ENCODE results near the gene HSDL1.

The HSDL1 gene

DNA sequence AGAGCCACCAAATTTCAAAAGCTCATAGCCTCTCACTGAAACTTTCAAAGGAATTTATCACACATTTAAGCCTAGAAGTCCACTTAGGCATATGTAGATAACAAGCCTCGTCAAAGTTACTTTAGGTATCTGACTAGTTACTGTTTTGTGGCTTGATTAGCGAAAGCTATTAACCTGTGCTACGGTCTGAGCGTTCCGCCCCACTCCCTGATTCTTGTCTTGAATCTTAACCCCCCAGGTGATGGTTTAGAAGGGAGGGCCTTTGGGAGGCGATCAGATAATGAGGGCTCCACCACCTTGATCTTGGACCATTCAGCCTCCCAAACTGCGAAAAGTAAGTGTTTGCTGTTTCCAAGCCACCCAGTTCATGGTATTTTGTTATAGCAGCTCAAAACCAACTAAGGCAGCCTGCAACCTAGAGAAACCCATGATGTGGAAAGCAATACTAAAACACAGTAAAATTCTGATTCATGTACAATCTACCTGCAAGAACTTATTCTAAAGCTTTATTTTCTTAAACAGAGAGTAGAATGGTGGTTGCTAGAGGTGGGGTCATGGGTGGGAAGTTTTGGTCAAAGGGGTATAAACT lies 7.1 kb downstream of the HSDL1 start:
- TF ChIP-seq, protein P1, sequence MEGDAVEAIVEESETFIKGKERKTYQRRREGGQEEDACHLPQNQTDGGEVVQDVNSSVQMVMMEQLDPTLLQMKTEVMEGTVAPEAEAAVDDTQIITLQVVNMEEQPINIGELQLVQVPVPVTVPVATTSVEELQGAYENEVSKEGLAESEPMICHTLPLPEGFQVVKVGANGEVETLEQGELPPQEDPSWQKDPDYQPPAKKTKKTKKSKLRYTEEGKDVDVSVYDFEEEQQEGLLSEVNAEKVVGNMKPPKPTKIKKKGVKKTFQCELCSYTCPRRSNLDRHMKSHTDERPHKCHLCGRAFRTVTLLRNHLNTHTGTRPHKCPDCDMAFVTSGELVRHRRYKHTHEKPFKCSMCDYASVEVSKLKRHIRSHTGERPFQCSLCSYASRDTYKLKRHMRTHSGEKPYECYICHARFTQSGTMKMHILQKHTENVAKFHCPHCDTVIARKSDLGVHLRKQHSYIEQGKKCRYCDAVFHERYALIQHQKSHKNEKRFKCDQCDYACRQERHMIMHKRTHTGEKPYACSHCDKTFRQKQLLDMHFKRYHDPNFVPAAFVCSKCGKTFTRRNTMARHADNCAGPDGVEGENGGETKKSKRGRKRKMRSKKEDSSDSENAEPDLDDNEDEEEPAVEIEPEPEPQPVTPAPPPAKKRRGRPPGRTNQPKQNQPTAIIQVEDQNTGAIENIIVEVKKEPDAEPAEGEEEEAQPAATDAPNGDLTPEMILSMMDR (IDR thresholded peaks at IDR 0.05; ENCODE audit: low read depth, low read length): no peak
- no peak for DNase-seq (ENCODE audit: extremely low read depth, low read depth)

DNA sequence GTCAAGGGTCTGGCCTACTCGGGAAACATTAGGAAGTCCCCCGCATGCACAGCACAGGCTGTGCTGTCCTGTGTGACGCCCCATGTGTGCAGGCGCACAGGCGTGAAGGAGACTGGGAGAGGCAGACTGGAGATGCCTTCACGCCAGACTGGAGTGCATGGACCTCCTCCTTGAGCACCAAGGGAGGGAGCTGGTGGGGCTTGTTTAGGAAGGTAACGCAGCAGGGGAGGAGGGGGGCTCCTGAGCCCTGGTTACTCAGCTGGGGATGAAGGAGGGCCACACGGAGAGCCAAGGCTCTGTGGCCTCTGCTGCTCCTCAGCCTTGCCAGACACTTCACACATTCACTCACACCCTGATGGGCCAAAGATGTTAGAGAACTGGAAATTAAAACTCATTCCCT lies 7.7 kb downstream of the HSDL1 start:
- TF ChIP-seq, protein P1 (IDR thresholded peaks at IDR 0.05; ENCODE audit: low read depth, low read length): no peak
- DNase-seq (ENCODE audit: extremely low read depth, low read depth): no peak

- DNase-seq (ENCODE audit: extremely low read depth, low read depth): no peak
- TF ChIP-seq, protein P1 (IDR thresholded peaks at IDR 0.05; ENCODE audit: low read depth, low read length): no peak
Observed at GRCh38 chr16:84136331-84137125, 8.4 kb downstream of the HSDL1 start.

- no peak for DNase-seq (ENCODE audit: extremely low read depth, low read depth)
- TF ChIP-seq, protein P1 (IDR thresholded peaks at IDR 0.05; ENCODE audit: low read depth, low read length): no peak
Observed at GRCh38 chr16:84132527-84133285, 12.3 kb downstream of the HSDL1 start.

GRCh38 chr16:84131117-84131516 lies 13.9 kb downstream of the HSDL1 start:
- TF ChIP-seq, protein P1 (IDR thresholded peaks at IDR 0.05; ENCODE audit: low read depth, low read length): no peak
- no peak for DNase-seq (ENCODE audit: extremely low read depth, low read depth)

DNA sequence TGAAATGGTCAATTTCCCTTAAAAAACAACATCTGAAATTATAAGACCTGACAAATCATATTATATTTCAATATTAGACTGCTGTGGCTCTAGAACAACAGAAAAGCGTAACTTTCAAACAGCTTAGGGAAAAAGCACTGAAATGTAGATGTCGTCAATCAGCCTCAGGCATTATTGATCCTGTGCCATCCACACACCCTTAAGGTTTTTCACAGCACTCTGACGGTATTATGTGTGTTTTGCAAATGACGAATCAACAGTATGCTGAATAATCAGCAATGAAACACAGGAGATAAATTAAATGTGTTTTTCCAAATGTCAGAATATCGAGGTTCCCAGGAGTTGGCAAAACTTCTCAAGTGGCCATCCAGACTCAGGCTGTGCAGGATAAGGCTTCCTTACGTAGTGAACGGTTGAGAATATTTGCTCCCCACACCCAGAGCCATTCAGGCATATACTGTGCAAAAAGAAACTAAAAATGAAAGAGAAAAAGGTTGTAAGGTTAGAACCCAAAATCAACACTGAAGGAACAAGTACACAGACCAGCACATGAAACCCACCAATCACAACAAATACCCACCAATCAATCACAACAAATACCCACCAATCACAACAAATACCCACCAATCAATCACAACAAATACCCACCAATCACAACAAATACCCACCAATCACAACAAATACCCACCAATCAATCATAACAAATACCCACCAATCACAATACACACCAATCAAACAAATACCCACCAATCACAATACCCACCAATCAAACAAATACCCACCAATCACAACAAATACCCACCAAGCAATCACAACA lies 20.5 kb downstream of the HSDL1 start:
- TF ChIP-seq, protein P1 (IDR thresholded peaks at IDR 0.05; ENCODE audit: low read depth, low read length): no peak
- no peak for DNase-seq (ENCODE audit: extremely low read depth, low read depth)

Data from AG09319 (cell line).